Breast epithelium (tissue), 3 donors: Measurements from ENCODE around the gene REM2.

Experiments used
- CTCF ChIP-seq, 3 donors: fragments of 450-650 bp; IDR thresholded peaks; one replicate each; pipeline ENCODE4 v1.5.1; 2016 to 2017; ENCODE audit warnings: antibody characterized with exemption in 3 of 3, mild to moderate bottlenecking in 3 of 3, moderate library complexity in 3 of 3
- POLR2A ChIP-seq: fragments of 450-650 bp; IDR thresholded peaks from one replicate; pipeline ENCODE4 v1.6.1; 2016; ENCODE audit warnings: antibody characterized with exemption, mild to moderate bottlenecking, moderate library complexity
- POLR2AphosphoS5 ChIP-seq, 3 donors: sonication (generic); formaldehyde crosslinking; IDR thresholded peaks; one replicate each; pipeline ENCODE4 v1.6.1; 2017; ENCODE audit warnings: antibody characterized with exemption in 3 of 3

DNA sequence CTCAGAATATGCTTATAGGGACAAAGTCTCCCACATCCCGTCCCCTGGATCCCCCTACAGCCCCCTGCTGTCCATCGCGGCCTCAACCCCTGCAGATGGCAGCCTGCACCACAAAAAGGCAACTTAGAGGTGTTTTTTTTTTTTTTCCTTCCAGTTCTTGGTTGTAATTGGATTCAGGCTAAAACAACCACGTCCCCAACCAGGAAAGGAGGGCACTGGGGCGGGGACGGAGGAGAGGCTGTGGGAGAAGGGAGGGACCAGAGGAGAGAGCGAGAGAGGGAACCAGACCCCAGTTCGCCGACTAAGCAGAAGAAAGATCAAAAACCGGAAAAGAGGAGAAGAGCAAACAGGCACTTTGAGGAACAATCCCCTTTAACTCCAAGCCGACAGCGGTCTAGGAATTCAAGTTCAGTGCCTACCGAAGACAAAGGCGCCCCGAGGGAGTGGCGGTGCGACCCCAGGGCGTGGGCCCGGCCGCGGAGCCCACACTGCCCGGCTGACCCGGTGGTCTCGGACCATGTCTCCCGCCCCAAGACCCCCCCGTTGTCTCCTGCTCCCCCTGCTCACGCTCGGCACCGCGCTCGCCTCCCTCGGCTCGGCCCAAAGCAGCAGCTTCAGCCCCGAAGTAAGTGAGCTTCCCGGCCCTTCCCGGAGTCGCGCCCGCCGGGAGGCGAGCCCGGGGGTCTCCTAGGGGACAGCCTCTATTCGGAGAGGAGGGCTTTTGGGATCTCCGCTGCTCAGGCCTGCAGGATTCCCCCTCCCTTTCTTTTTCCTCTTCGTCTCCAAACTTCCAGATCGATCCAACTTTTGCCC, 46.5 kb upstream of the REM2 start, which contains the start of gene MMP14:
- peak in 2 of 3 donors; percentile 22 to 31 for TF ChIP-seq CTCF (IDR thresholded peaks at IDR 0.05)
- TF ChIP-seq POLR2A: peak; percentile 74
- peak in 2 of 3 donors; percentile 57 to 89 for TF ChIP-seq POLR2AphosphoS5 (IDR thresholded peaks at IDR 0.05)
